Activated B cell treated with CpG ODN at 0.5 μM for 24 hours (primary cell): Measurements from ENCODE around the gene PLCB2. TPM values are rescaled to one million over a fixed set of nuclear protein-coding genes. Genes with fewer than 3 reads are reported as not detected.

Source experiments
- ATAC-seq: fragments of 200-7000 bp; cut with Tn5 transposase; one replicate; pipeline ENCODE4 v1.10.0; 2021; ENCODE audit warnings: low read depth, mild to moderate bottlenecking, moderate library complexity
- CTCF ChIA-PET: fragments of 350-600 bp; sonication (Branson Sonifier 250); formaldehyde crosslinking; loops from one replicate; lab custom pipeline; 2021; ENCODE audit warnings: antibody characterized with exemption; lab: Charles Lee
- POLR2A ChIA-PET: fragments of 350-600 bp; sonication (Branson Sonifier 250); formaldehyde crosslinking; loops from one replicate; lab custom pipeline; 2021; ENCODE audit warnings: antibody characterized with exemption; lab: Charles Lee
- DNase-seq: peaks from one replicate; pipeline ENCODE4 v3.0.0; 2022
- H3K27ac Mint-ChIP-seq: one replicate; pipeline ENCODE4 v1.8.0; 2020; ENCODE audit warnings: mixed read lengths
- H3K27me3 Mint-ChIP-seq: one replicate; pipeline ENCODE4 v1.8.0; 2021; ENCODE audit warnings: mixed read lengths
- H3K36me3 Mint-ChIP-seq: one replicate; pipeline ENCODE4 v1.8.0; 2021; ENCODE audit warnings: low read depth, mixed read lengths
- H3K4me1 Mint-ChIP-seq: one replicate; pipeline ENCODE4 v1.8.0; 2021; ENCODE audit warnings: mixed read lengths
- H3K4me3 Mint-ChIP-seq: one replicate; pipeline ENCODE4 v1.8.0; 2020; ENCODE audit warnings: mild to moderate bottlenecking, mixed read lengths
- H3K9me3 Mint-ChIP-seq: one replicate; pipeline ENCODE4 v1.8.0; 2020; ENCODE audit warnings: mixed read lengths
- intact Hi-C: fragments of 100-400 bp; cut with micrococcal nuclease; formaldehyde crosslinking; loops from one replicate; pipeline ENCODE4 v1.15.1; 2024
- total RNA-seq: library from RNA; stranded (reverse); gene quantifications from 2 replicates; pipeline ENCODE4 v1.2.3, GENCODE V29; 2022
- TF ChIP-seq, protein P1 (sequence below): fragments of 200-600 bp; IDR thresholded peaks from one replicate; pipeline ENCODE4 v1.8.0; 2022; ENCODE audit warnings: antibody characterized with exemption, mild to moderate bottlenecking

The PLCB2 gene
- total RNA-seq, 1 donor from 2014 or later, result 126 TPM

DNA sequence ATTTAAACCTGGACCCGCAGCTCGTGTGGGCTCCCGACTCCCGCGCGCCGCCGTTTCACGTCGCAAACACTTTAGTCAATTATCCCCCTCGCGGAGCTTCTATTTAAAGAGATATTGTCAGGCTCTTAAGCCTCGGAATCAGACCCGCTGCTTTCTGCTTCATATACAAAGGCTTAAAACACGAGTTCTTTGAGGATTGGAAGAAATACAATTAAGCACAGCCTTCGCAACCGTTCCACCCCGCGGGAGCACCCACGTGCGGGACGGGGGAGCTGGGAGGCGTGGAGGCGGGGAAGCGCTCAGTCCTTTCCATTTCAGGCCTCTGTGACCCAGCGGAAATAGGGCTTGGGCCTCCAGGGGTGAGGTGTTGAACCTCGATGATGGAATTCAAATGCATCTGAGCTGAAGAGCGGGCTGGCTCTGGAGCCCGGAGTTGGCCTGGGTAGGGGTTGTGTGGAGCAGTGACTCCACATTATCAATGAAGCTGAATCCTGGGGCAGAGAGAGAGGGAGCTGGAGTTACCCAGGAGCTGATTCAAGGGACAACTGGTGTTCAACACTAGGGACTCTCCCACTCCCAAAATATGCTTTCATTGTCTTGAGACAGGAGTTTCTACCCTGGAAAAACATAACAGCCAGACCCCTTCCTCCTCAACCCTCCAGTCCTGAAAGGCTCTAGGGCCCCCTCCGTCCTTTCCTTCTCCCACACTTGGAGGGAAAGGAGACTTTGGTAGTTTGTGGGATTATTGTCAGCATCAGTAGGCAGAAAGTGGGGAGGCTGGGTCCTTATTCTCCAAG is 27.3 kb downstream of the PLCB2 start:
- Mint-ChIP-seq H3K4me3 (no peak overlapping the region), H3K27me3 (peaks cover 5% of the 10 kb centered on the region)

DNA sequence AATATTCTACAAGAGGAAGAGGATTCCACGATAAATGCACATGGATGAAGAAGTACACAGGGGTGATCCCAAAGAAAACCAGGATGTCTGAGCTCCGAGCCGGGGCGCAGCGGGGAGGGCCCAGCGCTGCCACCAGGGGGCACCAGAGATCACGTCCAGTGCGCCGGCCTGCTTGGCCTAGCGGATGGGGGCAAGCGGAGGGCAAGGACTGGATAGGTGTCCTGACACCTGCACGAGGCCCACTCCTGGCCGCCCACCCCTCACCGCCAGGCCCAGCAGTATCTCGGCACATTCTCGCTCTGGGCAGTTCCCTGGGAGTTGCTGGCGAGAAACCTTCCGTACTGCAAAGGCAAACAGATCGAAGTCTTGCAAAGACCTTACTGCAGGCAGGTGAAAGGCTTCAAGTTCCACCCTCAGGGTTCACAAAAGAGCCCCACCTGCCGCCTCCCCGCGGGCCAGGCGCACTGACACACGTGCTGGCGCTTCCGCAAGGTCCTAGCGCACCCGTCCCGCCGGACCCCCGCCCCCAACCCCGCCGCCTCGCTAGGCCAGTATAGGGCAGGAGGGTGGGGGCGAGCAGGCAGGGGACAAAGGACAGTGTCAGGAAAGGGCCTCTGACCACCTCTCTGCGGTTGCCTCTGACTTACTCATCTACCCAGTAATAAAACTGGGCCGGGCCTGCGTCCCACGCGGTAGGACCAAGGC is 28.1 kb downstream of the PLCB2 start:
- ChIA-PET POLR2A (interaction anchor here (0.6 to 1.6 kb wide), 9 partner anchors 29 to 142 kb away, joined by 3 to 7 read pairs (median 4); partner anchors contain the start of genes INAFM2, PAK6 and PLCB2), CTCF (interaction anchor here (0.5 to 11.8 kb wide), 46 partner anchors 8 to 596 kb away, joined by 3 to 228 read pairs (median 4); partner anchors contain the start of genes EIF2AK4, INAFM2, PAK6 and PLCB2)
- H3K9me3 Mint-ChIP-seq, result no peaks in the 10 kb centered on the region
- H3K27ac Mint-ChIP-seq, result no peak overlapping the region
- no peaks in the 10 kb centered on the region for H3K36me3 Mint-ChIP-seq
- intact Hi-C loops, result loop anchor here (1.0 kb wide), 4 partner anchors 31 to 143 kb away; partner anchors contain the start of gene INAFM2
- H3K4me3 Mint-ChIP-seq, result peak overlapping the region; percentile 4
- peaks cover 5% of the 10 kb centered on the region for H3K27me3 Mint-ChIP-seq
- peak; percentile 69 for DNase-seq
- ATAC-seq, result peak; percentile 23
- TF ChIP-seq, protein P1, sequence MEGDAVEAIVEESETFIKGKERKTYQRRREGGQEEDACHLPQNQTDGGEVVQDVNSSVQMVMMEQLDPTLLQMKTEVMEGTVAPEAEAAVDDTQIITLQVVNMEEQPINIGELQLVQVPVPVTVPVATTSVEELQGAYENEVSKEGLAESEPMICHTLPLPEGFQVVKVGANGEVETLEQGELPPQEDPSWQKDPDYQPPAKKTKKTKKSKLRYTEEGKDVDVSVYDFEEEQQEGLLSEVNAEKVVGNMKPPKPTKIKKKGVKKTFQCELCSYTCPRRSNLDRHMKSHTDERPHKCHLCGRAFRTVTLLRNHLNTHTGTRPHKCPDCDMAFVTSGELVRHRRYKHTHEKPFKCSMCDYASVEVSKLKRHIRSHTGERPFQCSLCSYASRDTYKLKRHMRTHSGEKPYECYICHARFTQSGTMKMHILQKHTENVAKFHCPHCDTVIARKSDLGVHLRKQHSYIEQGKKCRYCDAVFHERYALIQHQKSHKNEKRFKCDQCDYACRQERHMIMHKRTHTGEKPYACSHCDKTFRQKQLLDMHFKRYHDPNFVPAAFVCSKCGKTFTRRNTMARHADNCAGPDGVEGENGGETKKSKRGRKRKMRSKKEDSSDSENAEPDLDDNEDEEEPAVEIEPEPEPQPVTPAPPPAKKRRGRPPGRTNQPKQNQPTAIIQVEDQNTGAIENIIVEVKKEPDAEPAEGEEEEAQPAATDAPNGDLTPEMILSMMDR, result peak; percentile 93
- peaks cover 29% of the 10 kb centered on the region for H3K4me1 Mint-ChIP-seq

More for the DNA sequence above, 27.3 kb downstream of the PLCB2 start:
- TF ChIP-seq, protein P1, result no peak
- intact Hi-C loops, result no loop called here
- Mint-ChIP-seq H3K4me1 (peaks cover 26% of the 10 kb centered on the region), H3K27ac (no peak overlapping the region), H3K36me3 (no peaks in the 10 kb centered on the region), H3K9me3 (no peaks in the 10 kb centered on the region)
- ATAC-seq (no peak), DNase-seq (no peak)
- ChIA-PET POLR2A (interaction anchor here (1.1 to 1.6 kb wide), 2 partner anchors 28 to 43 kb away, joined by 3 to 4 read pairs; partner anchors contain the start of genes INAFM2 and PLCB2), CTCF (interaction anchor here (0.7 to 4.6 kb wide), 9 partner anchors 11 to 235 kb away, joined by 3 to 187 read pairs (median 11); partner anchors contain the start of gene PLCB2)

DNA sequence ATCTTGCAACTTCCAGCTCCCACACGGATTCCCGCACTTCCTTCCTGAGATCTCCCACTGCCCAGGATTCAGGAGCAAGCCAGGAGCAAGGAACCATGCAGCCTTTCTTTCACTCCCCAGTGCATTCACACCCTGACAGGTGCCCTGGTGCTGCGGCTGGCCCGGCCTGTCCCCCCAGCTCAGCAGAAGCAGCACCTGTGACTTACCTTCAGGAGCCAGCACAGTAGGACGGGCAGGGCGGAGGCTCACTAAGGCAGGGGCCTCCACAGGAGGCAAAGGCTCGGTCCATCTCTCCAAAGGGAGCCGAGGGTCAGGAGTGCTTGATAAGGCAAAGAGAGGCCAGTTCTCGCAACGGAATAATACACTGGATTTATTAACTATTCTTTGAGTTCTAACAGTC is 29.7 kb downstream of the PLCB2 start:
- H3K4me1 Mint-ChIP-seq, result peaks cover 28% of the 10 kb centered on the region
- intact Hi-C loops, result no loop called here
- no peak for ATAC-seq

DNA sequence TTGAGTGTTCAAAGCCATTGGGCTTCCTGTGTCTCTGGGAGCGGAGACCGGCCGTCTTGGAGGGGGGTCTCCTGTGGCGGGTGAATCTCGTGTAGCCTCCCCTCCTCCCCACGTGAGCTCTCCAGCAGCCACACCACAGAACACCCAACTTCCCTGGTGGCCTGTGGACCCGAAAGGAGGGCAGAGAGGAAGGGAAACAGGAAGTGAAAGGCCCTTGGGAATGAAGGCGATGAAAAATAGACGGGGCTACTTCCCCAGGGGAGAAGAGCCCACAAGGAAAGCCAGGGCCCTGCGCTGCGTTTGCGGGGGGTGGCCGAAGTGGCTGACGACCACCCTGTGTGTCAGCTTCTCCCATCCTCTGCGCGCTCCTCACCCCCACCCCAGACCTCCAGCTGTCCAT is 30.3 kb downstream of the PLCB2 start:
- ATAC-seq, result no peak

More for the DNA sequence above, 29.7 kb downstream of the PLCB2 start:
- CTCF ChIA-PET, result interaction anchor here (0.9 to 11.8 kb wide), 10 partner anchors 32 to 490 kb away, joined by 3 to 228 read pairs (median 26); partner anchors contain the start of genes INAFM2 and PLCB2
- no peak overlapping the region for H3K27ac Mint-ChIP-seq
- no peak overlapping the region for H3K4me3 Mint-ChIP-seq
- H3K27me3 Mint-ChIP-seq, result peaks cover 5% of the 10 kb centered on the region
- POLR2A ChIA-PET, result interaction anchor here (0.7 kb wide), 2 partner anchors 11 to 496 kb away, joined by 3 read pairs; partner anchors contain the start of gene FSIP1
- DNase-seq, result no peak
- no peaks in the 10 kb centered on the region for H3K36me3 Mint-ChIP-seq
- H3K9me3 Mint-ChIP-seq, result no peaks in the 10 kb centered on the region
- TF ChIP-seq, protein P1, result no peak

More for the DNA sequence above, 30.3 kb downstream of the PLCB2 start:
- Mint-ChIP-seq H3K27ac (no peak overlapping the region), H3K4me1 (peaks cover 27% of the 10 kb centered on the region), H3K36me3 (no peaks in the 10 kb centered on the region), H3K9me3 (no peaks in the 10 kb centered on the region), H3K4me3 (peak overlapping the region; percentile 44), H3K27me3 (peaks cover 5% of the 10 kb centered on the region)
- CTCF ChIA-PET, result interaction anchor here (0.9 to 11.8 kb wide), 8 partner anchors 32 to 390 kb away, joined by 3 to 228 read pairs (median 64); partner anchors contain the start of genes INAFM2 and PLCB2
- POLR2A ChIA-PET, result interaction anchor here (0.7 kb wide), 2 partner anchors 11 to 495 kb away, joined by 3 read pairs; partner anchors contain the start of gene FSIP1
- intact Hi-C loops, result no loop called here
- DNase-seq, result no peak
- TF ChIP-seq, protein P1, result no peak
